HG03575 (cell line): ENCODE data around the gene A1BG.

ENCODE experiments used
- ATAC-seq: cut with Tn5 transposase; IDR thresholded peaks from one replicate; pipeline ENCODE4 v1.9.1; 2021; ENCODE audit not compliant: unreplicated experiment, insufficient number of reproducible peaks, low FRiP score; ENCODE audit errors: extremely low read depth

The A1BG gene, protein sequence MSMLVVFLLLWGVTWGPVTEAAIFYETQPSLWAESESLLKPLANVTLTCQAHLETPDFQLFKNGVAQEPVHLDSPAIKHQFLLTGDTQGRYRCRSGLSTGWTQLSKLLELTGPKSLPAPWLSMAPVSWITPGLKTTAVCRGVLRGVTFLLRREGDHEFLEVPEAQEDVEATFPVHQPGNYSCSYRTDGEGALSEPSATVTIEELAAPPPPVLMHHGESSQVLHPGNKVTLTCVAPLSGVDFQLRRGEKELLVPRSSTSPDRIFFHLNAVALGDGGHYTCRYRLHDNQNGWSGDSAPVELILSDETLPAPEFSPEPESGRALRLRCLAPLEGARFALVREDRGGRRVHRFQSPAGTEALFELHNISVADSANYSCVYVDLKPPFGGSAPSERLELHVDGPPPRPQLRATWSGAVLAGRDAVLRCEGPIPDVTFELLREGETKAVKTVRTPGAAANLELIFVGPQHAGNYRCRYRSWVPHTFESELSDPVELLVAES

DNA sequence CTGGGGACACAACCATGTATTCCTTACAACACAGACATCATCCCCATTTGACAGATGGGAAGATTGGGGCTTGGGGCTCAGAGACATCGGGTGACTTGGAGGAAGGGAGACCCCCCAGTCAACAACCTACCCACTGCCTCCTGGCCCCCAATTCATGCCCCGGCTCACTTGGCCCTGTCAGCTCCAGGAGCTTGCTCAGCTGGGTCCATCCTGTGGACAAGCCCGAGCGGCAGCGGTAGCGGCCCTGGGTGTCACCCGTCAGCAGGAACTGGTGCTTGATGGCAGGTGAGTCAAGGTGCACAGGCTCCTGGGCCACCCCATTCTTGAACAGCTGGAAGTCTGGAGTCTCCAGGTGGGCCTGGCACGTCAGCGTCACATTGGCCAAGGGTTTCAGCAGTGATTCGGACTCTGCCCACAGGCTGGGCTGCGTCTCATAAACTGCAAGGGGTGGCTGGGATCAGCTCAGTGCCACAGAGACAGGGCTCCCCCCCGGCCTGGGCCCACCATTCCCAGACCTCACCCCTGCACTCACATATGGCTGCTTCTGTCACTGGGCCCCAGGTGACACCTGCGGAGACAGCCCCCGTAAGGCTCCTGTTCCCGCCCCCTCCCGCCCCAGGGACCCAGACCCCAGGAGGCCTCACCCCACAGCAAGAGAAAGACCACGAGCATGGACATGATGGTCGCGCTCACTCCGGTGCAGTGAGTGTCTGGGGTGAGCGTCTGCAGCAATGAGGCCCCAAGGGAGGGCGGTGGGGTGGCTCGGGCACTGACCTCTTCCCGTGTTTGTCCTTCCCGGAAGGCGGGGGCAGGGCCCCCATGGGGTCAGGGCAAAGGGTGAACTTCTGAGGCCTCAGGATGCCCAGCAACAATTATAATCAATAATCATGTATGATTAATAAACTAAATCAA is at the start of gene A1BG:
Gene A1BG (minus strand): TSS at position 733 of the 912 bp plus-strand sequence. CDS start 55 bp downstream, at position 678.
- no peak for ATAC-seq

DNA sequence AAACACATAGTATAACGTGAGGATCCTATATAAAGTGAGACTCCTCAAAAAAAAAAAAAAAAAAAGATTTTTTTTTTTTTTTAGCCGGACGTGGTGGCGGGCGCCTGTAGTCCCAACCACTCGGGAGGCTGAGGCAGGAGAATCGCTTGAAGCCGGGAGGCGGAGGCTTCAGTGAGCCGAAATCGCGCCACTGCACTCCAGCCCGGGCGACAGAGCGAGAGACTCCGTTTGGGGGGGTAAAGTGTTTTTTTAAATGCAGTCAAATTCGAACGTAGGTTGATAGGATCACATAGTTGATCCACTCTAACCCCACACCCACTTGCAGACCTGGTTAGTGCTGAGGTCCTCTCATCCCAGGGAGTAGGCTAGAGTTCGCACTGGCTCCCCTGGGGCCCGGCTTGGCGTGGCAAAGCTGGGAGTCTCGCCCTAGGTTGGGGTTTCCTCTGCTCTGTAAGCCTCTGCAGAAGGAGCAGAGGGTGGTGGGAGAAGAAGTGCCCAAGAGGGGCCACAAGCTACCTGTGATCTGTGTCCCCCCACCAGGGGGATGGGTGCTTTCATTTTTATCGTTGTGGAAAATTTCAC is 48.6 kb upstream of the A1BG start:
- ATAC-seq: no peak

DNA sequence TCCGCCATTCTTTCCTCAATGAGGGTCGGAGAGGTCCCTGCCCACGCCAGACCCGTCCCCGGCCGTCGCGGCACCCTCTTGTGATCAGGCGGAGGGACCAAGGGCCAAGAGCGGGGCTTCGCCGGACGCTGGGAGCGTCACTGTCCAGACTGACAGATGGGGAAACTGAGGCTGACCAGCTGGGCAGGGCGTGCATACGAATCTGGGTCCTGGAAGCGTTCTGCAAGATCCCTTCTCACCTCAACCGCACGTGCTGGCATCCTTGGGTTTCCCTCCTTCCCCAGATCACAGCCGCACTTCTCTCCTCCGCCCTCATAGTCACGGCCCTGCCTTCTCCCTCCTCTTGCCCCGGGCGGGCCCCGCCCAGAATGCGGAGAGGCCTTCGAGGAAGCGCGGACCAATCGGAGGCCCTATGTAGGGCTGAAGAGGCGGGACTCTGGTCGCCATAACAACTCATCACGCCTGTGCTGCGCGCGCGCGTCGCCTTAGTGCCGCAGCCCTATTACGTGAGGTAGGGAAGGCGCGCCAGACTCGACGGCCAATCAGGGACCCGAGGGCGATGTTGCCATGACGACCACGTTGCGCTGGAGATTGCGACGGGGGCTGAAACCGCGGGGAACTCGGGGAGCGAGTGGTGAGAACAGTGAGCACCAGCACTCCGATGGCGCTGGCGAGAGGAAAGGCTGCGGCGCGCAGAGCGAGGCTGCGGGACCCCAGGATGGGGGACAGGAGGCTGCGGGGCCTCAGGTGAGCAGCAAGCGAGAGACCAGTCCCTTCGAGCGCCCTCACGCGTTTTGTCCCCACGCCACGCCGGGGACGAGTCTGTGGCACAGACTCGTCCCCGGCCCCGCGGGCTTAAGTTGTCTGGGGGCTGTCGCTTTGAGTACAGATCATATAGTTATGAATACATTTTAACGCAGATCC is 47.9 kb upstream of the A1BG start:
- no peak for ATAC-seq

DNA sequence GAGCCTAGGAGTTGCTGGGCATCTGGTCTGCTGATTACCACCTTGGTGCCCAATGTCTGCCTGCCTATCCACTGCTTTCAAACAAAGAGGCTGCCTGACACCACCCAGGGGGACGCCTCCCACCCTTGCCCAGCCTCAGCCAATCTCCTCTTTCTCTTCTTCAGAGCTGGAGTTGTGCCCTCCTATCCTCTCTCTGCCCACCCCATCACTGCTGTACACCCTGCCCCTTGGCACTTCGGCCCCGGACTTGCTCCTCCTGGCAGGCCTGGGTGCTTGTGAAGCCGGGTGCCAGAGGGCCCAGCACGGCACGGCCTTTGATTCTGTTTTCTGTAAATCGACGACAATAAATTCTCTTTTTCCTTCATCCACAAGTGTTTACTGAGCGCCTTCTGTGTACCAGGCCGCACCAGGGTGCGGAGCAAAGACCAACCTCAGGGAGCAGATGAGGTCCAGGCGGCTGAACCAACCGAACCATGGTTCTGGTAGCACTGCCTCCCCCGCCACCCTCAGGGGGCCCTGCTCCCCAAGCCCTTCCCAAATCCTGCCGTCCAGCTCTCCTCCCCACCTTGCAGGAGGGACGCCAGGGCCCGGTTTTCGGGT is 47.1 kb upstream of the A1BG start:
- no peak for ATAC-seq

DNA sequence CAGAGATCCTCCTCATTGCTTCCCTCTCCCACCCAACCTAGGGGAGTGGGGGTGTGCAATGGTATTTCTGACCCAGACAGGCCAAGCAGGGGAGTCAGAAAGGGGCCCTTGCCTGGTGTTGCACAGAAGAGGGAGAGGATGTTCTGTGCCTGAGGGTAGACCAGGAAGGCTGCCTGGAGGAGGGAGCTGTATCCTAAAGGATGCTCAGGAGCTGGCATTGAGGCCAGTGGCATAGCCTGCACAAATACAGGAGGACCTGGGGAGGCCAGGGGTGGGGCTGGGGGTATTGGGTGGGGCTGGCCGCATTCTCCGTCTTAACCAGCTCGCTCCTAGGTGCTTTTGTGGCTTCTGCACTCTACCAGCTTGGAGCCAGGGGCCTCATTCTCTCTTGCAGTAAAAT is 46.6 kb upstream of the A1BG start:
- no peak for ATAC-seq

DNA sequence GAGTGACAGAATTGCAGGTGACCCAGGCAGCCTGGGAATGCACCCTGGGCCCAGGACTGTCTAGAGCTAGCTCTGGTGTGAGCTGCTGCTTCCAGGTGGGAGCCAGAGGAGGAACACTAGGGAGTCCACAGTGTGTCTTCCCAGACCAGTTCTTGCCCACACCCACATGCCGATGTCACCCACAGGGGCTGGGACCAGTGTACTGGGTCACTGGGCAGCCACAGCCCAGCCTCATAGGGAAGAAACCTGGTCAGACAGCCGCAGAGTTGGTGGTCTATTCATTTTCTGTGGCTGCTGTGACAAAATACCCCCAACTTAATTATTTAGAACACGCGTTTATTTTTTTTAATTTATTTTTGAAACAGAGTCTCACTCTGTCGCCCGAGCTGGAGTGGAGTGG is 45.3 kb upstream of the A1BG start:
- ATAC-seq: no peak

DNA sequence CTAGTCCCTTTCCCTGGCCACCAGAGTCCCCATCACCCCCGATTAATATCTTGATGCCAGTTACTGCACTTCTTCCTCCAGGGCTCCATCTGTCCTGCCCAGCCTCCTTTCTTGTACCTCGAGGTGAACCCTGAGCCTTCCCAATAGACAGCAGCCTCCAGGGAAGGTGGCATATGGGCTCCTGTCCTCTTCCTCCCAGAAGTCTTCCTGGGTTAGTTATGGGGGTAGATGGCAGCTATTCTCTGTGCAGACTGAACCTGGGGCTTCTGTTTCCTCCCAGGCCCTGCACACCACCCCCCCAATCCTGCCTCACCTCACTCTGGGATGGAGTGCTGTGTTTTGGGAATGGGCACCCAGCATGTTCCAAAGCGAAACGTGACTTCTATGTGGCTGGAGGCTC is 44.8 kb upstream of the A1BG start:
- ATAC-seq: no peak

DNA sequence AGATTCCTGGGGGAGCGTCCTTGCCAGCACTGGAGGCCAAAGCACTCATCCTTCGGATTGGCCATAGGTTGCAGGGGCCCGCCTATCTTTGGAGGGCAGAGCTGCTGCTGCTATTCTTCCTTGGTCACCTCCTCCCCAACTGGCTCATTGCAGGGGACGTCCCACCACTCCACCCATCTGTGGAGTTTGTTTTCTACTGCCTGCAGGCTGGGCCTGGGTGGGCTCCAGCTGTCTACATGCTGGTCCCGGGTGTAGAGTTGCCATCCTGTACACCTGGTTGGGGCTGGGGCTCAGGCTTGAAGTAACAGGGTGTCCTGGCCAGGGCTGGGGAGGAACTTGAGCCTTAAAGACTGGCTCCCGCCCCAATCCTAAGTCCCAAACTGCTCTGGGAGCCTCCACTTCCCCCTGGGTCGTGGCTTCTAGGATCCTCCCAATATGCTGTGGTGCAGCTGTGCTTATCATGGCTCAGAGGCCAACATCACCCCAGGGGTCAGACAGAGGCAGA is 44.3 kb upstream of the A1BG start:
- no peak for ATAC-seq

DNA sequence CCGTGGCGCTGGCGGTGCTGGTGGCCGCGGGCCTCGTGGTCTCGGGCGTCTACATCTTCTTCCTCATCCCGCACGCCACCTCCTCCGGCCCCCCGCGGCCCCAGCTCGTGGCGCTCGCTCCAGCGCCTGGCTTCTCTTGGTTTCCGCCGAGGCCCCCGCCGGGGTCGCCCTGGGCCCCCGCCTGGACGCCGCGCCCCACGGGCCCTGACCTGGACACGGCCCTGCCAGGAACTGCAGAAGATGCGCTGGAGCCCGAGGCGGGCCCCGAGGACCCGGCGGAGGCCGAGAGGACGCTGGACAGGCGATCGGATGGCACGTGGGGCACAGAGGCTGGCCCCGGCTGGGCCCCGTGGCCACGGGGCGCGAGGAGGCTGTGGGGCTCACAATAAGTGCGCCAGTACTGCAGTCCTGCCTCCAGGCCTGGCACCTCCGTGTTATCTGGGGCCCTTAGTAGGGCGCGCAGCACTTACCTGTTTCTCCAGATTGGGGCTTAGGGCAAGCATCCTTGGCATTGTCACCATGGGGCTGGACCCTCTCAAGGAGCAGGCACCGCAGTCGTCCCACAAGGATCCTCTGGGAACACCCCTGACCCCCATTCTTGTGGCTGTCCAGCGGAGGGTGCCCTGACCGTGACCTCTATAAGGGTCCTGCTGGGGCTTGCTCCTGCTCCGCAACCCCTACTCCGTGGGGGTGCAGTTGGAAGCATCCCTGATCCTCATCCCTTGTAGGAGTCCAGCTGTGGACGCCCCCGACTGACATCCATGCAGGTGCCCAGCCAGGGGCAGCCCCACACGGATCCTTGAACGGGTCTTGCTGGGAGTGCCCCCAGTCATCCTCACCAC is 43.6 kb upstream of the A1BG start:
- no peak for ATAC-seq

DNA sequence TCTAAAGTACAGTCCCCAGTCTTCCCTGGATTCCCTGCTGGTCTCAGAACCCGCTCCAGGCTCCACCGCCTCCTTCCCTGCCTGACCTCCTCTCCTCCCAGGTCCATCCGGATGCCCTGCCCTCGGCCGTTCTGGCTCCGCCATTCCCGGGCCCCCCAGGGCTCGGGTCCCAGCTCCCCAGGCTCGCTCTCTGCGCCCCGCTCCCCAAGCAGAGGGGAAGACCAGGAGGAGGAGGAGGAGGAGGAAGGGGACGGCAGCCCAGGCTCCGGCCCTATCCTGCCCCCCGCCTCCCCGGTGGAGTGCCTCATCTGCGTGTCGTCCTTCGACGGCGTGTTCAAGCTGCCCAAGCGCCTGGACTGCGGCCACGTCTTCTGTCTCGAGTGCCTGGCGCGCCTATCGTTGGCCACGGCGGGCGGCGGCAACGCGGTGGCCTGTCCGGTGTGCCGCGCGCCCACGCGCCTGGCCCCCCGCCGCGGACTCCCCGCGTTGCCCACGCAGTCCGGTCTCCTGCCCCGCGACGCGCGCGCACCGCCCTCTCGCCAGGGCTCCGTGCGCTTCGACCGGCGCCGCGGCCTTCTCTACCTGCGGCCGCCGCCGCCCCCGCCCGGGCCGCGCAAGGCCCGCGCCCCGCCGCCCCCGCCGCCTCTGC is 42.8 kb upstream of the A1BG start:
- no peak for ATAC-seq

DNA sequence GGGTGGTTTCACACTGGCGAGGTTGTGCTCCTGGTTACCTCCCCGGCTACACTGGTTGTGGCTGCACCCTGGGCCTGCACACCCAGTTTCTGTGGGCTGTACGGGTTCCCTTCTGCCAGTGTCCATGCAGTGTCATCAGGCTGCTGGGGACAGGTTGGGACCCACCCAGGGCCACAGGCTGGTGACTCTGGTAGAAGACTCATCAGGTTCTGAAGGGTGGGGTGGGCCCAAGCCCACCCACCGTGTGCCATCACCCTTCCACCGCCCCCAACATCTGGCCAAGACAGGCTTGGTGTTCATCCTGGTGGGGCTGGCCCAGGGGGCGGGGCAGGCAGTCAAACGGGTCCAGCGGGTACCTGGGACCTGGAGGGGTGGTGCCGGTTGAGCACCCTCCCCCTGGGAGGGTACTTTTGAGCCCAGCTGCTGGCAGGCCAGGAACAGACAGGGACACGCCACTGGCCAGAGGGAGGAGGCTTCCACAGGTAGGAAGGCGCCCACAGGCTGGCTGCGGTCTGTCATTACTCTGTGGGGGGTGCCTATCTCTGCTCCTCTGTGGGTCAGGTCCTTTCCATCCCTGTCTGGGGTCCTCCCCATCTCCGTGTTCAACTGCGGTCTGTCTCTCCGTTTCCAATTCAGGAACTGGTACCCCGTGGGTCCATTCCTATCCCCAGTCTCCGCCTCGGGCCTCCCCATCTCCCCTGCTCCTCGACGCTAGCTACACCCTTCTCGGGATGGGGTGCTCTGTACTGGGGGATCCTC is 42.1 kb upstream of the A1BG start, which contains the start of gene RNF225:
Gene RNF225 (plus strand): TSS at position 437 of the 759 bp plus-strand sequence. CDS start 434 bp downstream, outside the sequence.
- no peak for ATAC-seq

DNA sequence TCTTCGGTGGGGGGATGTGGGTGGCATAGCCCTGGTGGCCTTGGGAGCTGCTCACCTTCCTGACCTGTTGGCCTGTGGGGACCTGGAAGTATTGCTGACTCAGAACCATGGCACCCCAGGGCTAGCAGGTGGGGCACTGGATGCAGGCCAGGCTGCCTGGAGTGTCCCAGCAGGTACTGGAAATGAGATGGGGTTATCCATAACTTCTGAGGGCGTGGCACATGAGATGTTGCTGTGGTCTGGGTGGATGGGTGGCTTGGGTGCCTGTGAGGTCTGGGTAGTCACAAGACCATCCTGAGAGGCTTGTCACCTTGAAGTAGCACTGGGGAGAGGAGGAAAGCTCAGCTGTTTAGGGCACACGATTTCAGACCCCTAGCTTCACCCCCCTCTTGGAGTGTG is 41.5 kb upstream of the A1BG start:
- ATAC-seq: no peak

DNA sequence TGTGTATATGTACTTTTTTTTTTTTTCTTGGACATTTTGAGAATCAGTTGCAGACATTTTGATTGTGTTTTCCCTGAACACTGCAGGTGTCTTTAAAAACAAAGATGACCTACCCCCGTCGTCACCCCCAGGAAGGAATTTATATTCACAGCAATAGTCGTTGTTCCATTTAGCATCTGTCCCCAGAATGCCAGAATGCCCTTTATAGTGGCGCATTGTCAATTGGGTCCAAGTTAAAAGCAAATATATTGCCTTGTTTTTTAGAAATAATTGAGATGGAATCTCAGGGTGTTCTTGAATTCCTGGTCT is 40.4 kb upstream of the A1BG start:
- no peak for ATAC-seq

DNA sequence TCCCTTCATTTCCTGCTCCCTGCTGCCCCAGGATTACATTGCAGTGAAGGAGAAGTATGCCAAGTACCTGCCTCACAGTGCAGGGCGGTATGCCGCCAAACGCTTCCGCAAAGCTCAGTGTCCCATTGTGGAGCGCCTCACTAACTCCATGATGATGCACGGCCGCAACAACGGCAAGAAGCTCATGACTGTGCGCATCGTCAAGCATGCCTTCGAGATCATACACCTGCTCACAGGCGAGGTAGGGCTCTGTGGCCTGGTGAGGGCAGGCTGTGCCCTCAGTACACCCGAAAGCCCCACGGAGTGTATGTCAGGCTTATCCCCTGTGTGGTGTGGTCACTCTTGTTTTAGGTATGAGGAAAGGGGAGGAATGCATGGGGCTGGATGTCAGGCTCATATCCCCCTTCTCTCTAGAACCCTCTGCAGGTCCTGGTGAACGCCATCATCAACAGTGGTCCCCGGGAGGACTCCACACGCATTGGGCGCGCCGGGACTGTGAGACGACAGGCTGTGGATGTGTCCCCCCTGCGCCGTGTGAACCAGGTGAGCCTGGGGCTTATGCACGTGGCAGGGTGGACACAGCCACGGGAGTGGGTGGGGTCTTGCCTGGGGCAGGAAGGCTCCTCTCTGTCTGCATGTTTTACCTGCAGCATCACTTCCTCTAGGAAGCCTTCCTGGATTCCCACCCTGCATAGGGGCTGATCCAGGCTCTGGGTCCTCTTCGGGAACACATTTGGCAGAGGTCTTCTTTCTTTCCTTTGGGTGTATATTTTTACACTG is 39.8 kb upstream of the A1BG start:
- ATAC-seq: no peak

DNA sequence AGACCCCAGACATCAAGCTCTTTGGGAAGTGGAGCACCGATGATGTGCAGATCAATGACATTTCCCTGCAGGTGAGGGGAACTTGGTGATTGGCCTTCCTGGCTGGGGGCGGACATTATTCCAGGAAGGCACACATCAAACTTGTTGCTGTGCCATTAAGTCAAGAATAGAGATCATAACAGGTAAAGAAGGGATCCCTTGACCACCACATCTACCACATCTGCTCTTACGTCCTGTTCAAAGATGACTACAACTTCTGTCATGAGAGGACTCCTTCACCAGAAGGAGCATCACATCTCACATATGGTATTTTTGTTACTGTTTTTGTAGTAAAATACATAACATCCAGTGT is 34.9 kb upstream of the A1BG start:
- ATAC-seq: no peak
